ENCODE results near the gene WFDC9.
"Not testable (repeated sequence)": the region's sequence is repeated elsewhere in the genome, so short reads cannot be mapped to it uniquely, and the experiment has no call there.

Gene WFDC9

GRCh38 chr20:45670139-45670538, 39.1 kb upstream of the WFDC9 start, which contains the start of gene WFDC11:
WFDC11 (minus strand) TSS chr20:45670239; CDS start chr20:45650600, 19,639 bp downstream.
- peaks cover 15% of the 10 kb centered on the region for H3K27me3 ChIP-seq (ENCODE audit: insufficient read depth, poor library complexity, severe bottlenecking)
- no peak within 1 kb of the TSS for H3K27ac ChIP-seq (replicated peaks)
- H3K4me3 ChIP-seq (replicated peaks; ENCODE audit: insufficient read depth, low read length), result no peak within 1 kb of the TSS
- no peak for DNase-seq (ENCODE audit: low read depth in 1 of 2, low spot score in 1 of 2)
- TF ChIP-seq POLR2AphosphoS5 (IDR thresholded peaks at IDR 0.05; ENCODE audit: low read depth) (no peak), CTCF (IDR thresholded peaks at IDR 0.05; ENCODE audit: insufficient read depth, low read length) (no peak), REST (IDR thresholded peaks at IDR 0.05; ENCODE audit: insufficient replicate concordance, low read depth) (no peak)

GRCh38 chr20:45657038-45657437, 26.0 kb upstream of the WFDC9 start:
- H3K27ac ChIP-seq (replicated peaks); DNase-seq (ENCODE audit: low read depth in 1 of 2, low spot score in 1 of 2); H3K4me3 ChIP-seq (replicated peaks; ENCODE audit: insufficient read depth, low read length); H3K27me3 ChIP-seq (ENCODE audit: insufficient read depth, poor library complexity, severe bottlenecking): not testable (repeated sequence)

- H3K4me3 ChIP-seq (replicated peaks; ENCODE audit: insufficient read depth, low read length); DNase-seq (ENCODE audit: low read depth in 1 of 2, low spot score in 1 of 2); H3K27ac ChIP-seq (replicated peaks); H3K27me3 ChIP-seq (ENCODE audit: insufficient read depth, poor library complexity, severe bottlenecking): not testable (repeated sequence)
These were observed 20.6 kb upstream of the WFDC9 start for GRCh38 chr20:45651726-45652125.

GRCh38 chr20:45649312-45649863, 18.3 kb upstream of the WFDC9 start:
- DNase-seq (ENCODE audit: low read depth in 1 of 2, low spot score in 1 of 2), result no peak
- no peaks in the 10 kb centered on the region for H3K27me3 ChIP-seq (ENCODE audit: insufficient read depth, poor library complexity, severe bottlenecking)
- TF ChIP-seq SPI1 (IDR thresholded peaks at IDR 0.05; ENCODE audit: borderline replicate concordance, low read depth), result no peak
- TF ChIP-seq POLR2AphosphoS5 (IDR thresholded peaks at IDR 0.05; ENCODE audit: low read depth), result no peak
- no peak for TF ChIP-seq REST (IDR thresholded peaks at IDR 0.05; ENCODE audit: insufficient replicate concordance, low read depth)
- TF ChIP-seq GABPA (IDR thresholded peaks at IDR 0.05; ENCODE audit: low read depth), result no peak
- TF ChIP-seq CTCF (IDR thresholded peaks at IDR 0.05; ENCODE audit: insufficient read depth, low read length), result no peak
- no peak overlapping the region for H3K27ac ChIP-seq (replicated peaks)
- no peak overlapping the region for H3K4me3 ChIP-seq (replicated peaks; ENCODE audit: insufficient read depth, low read length)

- no peak overlapping the region for H3K4me3 ChIP-seq (replicated peaks; ENCODE audit: insufficient read depth, low read length)
- TF ChIP-seq POLR2AphosphoS5 (IDR thresholded peaks at IDR 0.05; ENCODE audit: low read depth), result no peak
- H3K27ac ChIP-seq (replicated peaks), result no peak overlapping the region
- H3K27me3 ChIP-seq (ENCODE audit: insufficient read depth, poor library complexity, severe bottlenecking), result no peaks in the 10 kb centered on the region
- no peak for DNase-seq (ENCODE audit: low read depth in 1 of 2, low spot score in 1 of 2)
These were observed 16.5 kb upstream of the WFDC9 start for GRCh38 chr20:45647441-45648050.
